GM12872 (cell line): ENCODE results near the gene DCLK1.

ENCODE experiments used
- CTCF ChIP-seq: IDR thresholded peaks from 3 replicates; pipeline ENCODE4 v1.5.1; 2011; ENCODE audit warnings: low read depth, mild to moderate bottlenecking, low read length, moderate library complexity; ENCODE audit not compliant: insufficient read depth

Gene DCLK1

DNA sequence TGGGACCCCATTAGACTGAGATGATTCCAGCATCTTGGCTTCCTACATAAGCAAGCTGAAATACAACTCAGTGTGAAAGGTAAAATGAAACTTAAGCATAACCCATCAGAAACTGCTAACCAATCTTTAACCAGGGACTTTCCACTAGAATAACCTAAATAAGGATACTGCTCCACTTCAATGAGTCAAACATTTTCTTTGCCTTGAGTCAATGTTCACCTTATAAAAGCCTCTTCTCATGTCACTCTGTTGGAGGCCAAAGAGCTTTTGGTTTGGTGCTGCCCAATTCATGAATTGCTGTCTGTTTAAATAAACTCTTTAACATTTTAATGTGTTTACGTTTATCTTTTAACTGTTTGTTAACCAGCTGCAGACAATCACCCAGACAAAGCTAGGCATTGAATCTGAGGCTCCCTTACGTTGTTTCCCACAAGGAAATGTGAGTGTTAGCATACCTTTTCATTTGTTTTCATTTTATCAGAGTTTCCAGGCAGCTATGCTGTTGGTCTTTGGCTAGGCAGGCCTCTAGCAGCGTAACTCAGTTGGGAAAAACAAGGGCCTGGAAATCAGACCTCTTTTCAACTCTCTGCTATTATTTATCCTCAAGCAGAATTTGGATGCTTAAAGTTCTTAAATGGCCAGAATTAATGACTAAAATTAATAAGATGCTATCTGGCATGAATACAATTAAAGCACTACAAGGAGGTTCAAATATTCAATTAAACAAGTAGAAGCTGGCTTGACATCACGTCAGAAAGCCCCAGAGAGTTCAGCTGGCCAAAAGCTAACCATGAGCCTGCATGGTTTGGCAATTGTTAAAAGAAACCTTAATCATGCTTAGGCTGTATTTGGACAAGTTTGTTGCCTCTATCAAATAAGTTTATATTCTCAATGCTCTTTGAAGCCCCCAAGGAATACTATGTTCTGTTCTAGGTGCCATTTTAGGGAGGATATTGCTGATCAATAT lies 200.2 kb downstream of the DCLK1 start:
- TF ChIP-seq CTCF, result no peak

- no peak for TF ChIP-seq CTCF
Measured at GRCh38 chr13:35927567-35928021, 203.6 kb downstream of the DCLK1 start.

DNA sequence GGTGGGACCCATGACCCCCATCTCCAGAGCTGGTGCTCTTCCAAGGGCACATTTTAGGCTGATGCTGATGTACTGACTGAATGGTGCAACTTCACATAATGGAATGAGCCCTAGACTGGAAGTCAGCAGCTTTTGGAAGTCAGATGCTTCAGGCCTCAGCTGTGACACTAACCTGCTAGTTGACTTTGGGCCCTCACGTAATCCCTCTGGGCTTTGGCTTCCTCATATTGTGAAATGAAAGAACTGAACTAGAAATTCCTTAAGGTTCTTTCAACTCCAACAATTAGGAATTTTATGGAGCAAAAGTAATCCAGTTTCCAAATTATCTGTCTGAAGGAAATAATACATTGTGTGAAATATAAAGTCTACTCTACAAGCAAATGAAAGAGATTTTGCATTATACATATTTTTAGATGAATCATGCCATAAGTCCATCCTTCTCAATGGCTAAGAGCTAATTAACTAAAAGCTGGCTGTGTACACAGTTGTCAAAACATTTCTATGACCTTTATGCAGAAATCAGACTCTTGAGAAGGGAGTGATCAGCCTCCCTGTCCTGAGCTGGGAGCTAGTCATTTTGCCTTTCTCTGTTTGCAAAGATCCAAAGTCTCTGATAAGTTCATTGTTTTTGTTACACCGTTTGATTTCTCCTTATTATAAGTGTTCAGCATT lies 204.2 kb downstream of the DCLK1 start:
- no peak for TF ChIP-seq CTCF

DNA sequence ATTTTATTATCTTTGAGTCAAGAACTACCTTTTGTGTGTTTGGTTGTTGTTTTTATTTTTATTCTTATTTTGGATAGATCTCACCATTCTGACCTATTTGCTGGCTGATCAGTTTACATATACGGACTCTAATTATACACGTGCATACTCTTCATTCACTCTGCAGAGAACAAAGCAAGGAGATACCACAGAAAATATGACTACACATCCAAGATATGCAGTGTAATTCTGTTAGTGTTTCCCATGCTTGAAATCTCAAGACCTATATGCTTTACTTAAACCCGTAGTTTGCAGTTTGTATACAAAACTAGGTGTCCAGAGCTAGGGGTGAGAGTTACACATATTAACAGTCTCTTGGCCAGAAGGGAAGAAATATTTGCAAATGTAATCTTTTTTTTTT lies 205.5 kb downstream of the DCLK1 start:
- TF ChIP-seq CTCF, result no peak

- no peak for TF ChIP-seq CTCF
Measured at GRCh38 chr13:35923347-35923746, 207.8 kb downstream of the DCLK1 start.

GRCh38 chr13:35920816-35921215 lies 210.4 kb downstream of the DCLK1 start:
- TF ChIP-seq CTCF, result no peak

DNA sequence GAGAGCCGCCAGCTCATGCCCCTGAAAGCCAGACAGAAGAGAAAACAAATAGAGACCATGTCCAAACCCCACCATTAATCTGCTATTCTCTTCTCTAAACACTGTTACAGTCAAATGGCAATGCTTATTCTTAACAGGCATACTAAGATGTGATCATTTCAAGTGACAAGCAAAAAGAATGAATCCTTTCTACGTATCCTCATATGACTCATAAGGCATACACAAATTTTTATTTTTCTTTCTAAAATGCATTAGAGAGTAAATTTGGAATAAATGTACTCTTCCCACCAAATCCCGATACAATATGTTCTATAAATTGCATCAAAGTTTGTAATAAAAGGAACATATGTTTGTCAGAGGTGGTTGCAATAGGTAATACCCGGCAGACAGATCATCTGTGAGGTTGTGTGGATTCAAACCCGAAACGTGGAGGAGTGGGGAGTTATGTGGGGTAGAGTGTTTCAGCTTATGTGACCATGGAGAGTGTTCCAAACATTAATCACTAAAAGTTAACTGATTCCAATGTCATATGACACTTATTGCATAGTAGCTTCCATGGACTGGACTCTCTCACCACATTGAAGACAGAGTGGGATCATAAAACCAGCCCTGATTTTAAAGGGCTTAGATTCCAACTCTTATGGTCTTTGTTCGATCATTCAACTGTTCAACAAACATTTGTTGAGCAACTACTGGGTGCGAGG lies 213.1 kb downstream of the DCLK1 start:
- no peak for TF ChIP-seq CTCF
